Activated CD4-positive, alpha-beta T cell treated with anti-CD3 and anti-CD28 coated beads for 24 hours (primary cell): ENCODE results near the gene GNB3.
A peak's percentile ranks its signal among the peaks of the same experiment; 100 is the strongest.
"Not testable (repeated sequence)": the region's sequence is repeated elsewhere in the genome, so short reads cannot be mapped to it uniquely, and the experiment has no call there.

ENCODE experiments used
- DNase-seq, 2 donors: peaks; one replicate each; pipeline ENCODE4 v3.0.0-alpha.2; 2020; ENCODE audit warnings: low read depth in 2 of 2

Gene GNB3

GRCh38 chr12:6860116-6860515, 19.4 kb downstream of the GNB3 start:
- DNase-seq = no peak

DNA sequence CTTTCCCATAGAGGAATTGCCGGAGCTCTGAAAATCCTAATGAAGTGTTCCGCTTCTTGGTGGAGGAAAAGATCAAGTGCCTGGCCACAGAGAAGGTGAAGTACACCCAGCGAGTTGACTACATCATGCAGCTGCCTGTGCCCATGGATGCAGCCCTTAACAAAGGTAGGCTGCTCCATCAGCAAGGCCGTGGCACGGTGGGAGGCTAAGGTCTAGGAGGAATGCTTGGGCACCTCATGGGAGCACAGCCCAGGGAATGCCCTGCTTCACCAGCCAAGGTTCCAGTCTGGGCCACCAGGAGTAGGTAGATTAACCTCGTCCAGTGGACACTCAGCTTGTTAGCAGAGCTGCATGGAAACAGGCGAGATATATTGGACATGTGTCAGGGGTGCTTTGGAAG, 20.2 kb downstream of the GNB3 start:
- DNase-seq = no peak

DNA sequence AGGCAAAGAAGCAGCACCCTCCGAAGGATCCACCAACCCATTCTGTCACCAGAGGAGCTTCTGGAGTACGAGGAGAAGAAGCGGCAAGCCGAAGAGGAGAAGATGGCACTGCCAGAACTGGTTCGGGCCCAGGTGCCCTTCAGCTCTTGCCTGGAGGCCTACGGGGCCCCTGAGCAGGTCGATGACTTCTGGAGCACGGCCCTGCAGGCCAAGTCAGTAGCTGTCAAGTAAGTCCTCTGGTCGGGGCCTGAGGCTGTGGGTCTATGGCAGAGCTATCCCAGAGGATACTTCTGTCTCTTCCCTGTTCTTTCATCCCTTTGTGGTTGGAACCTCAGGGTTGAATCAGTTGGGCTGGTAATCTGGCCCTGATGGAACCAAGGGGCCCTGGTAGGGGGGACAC, 20.7 kb downstream of the GNB3 start:
- no peak for DNase-seq

DNA sequence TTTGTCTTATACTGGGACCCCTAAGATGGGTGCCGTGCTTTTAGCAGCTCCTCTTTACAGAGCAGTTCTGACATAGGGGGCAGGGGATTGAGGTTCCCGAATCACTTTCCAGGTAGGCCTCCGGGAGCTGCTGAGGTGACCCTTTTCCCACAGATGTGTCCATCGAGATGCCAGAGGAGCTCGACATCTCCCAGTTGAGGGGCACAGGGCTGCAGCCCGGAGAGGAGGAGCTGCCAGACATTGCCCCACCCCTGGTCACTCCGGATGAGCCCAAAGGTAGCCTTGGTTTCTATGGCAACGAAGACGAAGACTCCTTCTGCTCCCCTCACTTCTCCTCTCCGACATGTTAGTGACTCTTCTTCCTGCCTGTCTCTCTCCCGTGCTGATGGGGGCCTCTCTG, 22.3 kb downstream of the GNB3 start:
- no peak for DNase-seq

- no peak for DNase-seq
Observed at GRCh38 chr12:6863586-6864321, 23.0 kb downstream of the GNB3 start.

- DNase-seq = not testable (repeated sequence)
Observed at GRCh38 chr12:6865307-6865706, 24.6 kb downstream of the GNB3 start.

GRCh38 chr12:6866163-6866919, 25.6 kb downstream of the GNB3 start:
- DNase-seq = no peak

- DNase-seq = no peak
Observed at GRCh38 chr12:6866920-6867412, 26.2 kb downstream of the GNB3 start.

DNA sequence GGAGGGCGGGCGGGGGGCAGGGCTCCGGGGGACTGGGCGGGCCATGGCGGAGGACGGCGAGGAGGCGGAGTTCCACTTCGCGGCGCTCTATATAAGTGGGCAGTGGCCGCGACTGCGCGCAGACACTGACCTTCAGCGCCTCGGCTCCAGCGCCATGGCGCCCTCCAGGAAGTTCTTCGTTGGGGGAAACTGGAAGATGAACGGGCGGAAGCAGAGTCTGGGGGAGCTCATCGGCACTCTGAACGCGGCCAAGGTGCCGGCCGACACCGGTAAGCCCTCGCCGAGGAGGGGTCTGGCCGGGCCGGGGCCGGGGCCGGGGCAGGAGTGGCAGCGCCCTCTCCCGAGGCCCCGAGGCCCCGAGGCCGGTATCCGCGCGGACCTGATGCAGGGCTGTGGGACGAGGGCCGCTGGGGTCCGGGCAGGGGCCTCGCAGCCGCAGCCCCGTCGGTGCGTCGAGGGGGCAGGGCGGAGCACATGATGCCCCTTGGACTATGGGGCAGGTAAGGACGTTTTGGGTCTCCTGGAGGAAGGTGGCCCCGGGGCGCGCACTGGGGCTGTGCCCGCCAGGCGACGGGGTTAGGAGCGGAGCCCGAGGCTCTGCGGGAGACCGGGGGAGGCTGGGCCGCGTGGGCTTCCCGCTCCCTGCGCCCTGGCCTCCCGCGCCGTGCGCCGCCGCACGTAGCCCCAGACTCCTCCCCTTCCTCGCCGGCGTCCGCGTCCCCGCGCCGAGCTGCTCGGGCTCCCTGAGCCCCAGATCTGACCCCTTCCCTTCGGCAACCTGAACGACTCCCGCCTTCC, 26.9 kb downstream of the GNB3 start, which contains the start of gene TPI1:
Gene TPI1 (plus strand): TSS at position 119 of the 798 bp plus-strand sequence. CDS start 36 bp downstream, at position 155.
- DNase-seq = peak; percentile 68 to 73

DNA sequence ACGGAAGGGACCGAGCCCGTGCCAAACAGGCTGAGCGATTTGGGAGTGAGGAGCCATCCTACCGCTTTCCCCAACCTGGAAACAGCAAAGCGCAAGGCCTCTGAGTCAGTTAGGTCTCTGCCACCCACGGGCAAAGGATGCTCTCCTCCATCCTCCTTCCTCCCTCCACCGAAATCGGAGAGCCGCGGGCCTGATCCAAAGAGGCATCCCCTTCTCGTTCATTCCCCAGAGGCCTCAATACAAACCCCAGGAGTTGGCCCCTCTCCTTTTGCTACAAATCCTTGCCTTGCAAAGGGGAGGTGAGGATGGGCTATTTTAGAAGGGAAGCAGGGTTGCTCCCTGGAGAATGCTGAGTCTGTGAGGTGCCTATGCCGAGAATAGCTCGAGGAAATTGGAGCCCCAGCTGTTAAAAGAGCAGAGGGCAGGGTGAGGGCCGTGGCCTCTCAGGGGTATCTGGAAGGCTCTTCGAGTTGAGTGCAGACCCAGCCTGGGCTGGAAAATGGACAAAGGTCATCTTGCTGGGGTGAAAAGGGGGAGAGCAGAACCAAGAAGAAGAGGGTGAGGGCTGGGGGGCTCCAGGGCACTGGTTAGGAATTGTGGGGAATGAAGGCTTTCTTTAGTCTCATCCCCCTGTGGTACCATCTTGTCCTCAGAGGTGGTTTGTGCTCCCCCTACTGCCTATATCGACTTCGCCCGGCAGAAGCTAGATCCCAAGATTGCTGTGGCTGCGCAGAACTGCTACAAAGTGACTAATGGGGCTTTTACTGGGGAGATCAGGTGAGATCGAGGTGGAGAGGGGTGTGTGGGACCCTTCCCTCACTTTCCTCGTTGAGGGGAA, 27.7 kb downstream of the GNB3 start:
- no peak for DNase-seq

- peak; percentile 74 to 81 for DNase-seq
Observed at GRCh38 chr12:6869049-6870021, 28.6 kb downstream of the GNB3 start.

GRCh38 chr12:6870304-6870703, 29.6 kb downstream of the GNB3 start:
- not testable (repeated sequence) for DNase-seq

GRCh38 chr12:6871052-6871957, 30.6 kb downstream of the GNB3 start:
- peak in 1 of 2 donors; percentile 47 for DNase-seq

- DNase-seq = peak; percentile 77 to 82
Observed at GRCh38 chr12:6872073-6873048, 31.6 kb downstream of the GNB3 start.

GRCh38 chr12:6873094-6874014, 32.6 kb downstream of the GNB3 start, which contains the start of gene SPSB2:
Gene SPSB2 (minus strand): TSS chr12:6873303. CDS start chr12:6872901, 402 bp downstream.
- peak; percentile 99 to 100 for DNase-seq

DNA sequence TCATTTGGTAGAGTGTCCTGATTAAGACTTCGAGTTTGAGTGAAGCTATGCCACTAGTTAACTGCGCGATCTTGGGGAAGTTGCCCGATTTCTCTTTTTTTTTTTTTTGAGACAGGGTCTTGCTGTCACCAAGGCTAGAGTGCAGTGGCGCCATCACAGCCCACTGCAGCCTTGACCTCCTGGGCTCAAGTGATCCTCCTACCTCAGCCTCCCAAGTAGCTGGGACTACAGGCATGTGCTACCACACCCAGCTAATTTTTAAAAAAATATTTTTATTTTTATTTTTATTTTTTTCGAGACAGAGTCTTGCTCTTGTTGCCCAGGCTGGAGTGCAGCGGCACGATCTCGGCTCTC, 33.3 kb downstream of the GNB3 start:
- DNase-seq = not testable (repeated sequence)
